GM12865 (cell line): ENCODE results near the gene CTSE.
"Not testable (repeated sequence)": the region's sequence is repeated elsewhere in the genome, so short reads cannot be mapped to it uniquely, and the experiment has no call there.

Source experiments
- DNase-seq: peaks from one replicate; pipeline ENCODE4 v3.0.0; 2010; ENCODE audit warnings: low read depth
- H3K4me3 ChIP-seq: 2 replicates; pipeline ENCODE4 v1.5.1; 2011; ENCODE audit warnings: mild to moderate bottlenecking, low read depth, low read length, control low read depth
- TF ChIP-seq, protein P1 (sequence below): IDR thresholded peaks from 2 replicates; pipeline ENCODE4 v1.5.1; 2011; ENCODE audit warnings: low read length, control low read depth, low read depth, inconsistent platforms; ENCODE audit not compliant: insufficient read depth; ENCODE audit errors: missing control alignments

The CTSE gene

GRCh38 chr1:206062464-206062863 lies 38.8 kb upstream of the CTSE start:
- no peak overlapping the region for H3K4me3 ChIP-seq
- DNase-seq = no peak
- TF ChIP-seq, protein P1, sequence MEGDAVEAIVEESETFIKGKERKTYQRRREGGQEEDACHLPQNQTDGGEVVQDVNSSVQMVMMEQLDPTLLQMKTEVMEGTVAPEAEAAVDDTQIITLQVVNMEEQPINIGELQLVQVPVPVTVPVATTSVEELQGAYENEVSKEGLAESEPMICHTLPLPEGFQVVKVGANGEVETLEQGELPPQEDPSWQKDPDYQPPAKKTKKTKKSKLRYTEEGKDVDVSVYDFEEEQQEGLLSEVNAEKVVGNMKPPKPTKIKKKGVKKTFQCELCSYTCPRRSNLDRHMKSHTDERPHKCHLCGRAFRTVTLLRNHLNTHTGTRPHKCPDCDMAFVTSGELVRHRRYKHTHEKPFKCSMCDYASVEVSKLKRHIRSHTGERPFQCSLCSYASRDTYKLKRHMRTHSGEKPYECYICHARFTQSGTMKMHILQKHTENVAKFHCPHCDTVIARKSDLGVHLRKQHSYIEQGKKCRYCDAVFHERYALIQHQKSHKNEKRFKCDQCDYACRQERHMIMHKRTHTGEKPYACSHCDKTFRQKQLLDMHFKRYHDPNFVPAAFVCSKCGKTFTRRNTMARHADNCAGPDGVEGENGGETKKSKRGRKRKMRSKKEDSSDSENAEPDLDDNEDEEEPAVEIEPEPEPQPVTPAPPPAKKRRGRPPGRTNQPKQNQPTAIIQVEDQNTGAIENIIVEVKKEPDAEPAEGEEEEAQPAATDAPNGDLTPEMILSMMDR = no peak

GRCh38 chr1:206060844-206061243 lies 37.1 kb upstream of the CTSE start:
- H3K4me3 ChIP-seq = no peak overlapping the region
- TF ChIP-seq, protein P1 = no peak
- DNase-seq = no peak

- no peak for DNase-seq
- no peak overlapping the region for H3K4me3 ChIP-seq
Observed at GRCh38 chr1:206059355-206059915, 35.7 kb upstream of the CTSE start.

DNA sequence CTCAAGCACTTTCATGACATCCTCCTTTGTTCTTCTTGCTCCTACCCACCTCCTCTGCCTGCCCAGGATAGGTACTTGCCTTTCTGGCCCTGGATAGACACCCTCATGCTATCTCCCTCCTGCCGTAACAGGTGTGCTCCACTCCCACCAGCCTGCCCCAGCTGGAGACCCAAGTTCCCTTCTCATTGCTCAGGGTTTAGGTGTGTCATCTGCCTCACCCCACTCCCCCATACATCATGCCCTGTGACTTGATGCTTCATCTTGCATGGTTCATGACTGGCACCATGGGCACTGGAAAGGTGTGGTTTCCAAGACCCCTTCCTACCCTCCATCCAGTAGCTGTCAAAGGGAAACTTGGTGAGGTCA lies 35.2 kb upstream of the CTSE start:
- TF ChIP-seq, protein P1 = no peak
- no peak overlapping the region for H3K4me3 ChIP-seq
- DNase-seq = no peak

More at GRCh38 chr1:206059355-206059915, 35.7 kb upstream of the CTSE start:
- TF ChIP-seq, protein P1 = no peak

DNA sequence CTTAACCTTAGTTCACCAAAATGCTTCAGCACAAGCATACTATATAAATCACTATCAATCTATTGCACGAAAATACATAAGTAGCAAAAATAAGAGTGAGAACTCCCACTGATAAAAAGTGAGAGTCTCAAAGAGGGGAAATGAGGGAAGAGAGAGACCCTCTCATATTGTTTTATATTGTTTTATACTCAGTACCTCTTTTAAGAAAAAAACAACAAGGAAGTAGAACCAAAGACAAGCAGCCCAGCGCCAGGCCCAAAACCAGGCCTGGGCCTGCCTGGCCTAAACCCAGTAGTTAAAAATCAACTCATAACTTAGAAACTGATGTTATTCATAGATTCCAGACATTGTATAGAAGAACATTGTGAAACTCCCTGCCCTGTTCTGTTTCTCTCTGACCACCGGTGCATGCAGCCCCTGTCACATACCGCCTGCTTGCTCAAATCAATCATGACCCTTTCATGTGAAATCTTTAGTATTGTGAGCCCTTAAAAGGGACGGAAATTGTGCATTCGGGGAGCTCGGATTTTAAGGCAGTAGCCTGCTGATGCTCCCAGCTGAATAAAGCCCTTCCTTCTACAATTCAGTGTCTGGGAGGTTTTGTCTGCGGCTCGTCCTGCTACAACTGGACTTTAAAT lies 34.7 kb upstream of the CTSE start:
- H3K4me3 ChIP-seq = peak overlapping the region; percentile 89

DNA sequence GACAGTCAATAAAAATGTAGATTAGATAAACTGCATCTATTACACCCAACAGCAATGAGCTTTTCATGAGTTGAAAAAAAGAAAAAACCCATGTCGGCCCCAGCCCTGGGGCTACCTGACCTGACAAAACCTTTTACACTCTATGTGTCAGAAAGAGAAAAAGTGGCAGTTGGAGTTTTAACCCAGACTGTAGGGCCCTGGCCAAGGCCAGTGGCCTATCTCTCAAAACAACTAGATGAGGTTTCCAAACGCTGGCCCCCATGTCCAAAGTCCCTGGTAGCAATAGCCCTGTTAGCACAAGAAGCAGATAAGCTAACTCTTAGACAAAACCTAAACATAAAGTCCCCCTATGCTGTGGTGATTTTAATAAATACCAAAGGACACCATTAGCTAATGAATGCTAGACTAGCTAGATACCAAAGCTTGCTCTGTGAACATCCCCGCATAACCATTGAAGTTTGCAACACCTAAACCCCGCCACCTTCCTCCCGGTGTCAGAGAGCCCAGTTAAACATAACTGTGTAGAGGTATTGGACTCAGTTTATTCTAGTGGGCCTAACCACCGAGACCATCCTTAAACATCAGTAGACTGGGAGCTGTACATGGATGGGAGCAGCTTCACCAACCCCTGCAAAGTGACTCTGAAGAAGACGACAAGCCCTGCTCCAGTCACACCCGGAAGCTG lies 32.1 kb upstream of the CTSE start:
- DNase-seq = not testable (repeated sequence)
- peak overlapping the region; percentile 89 for H3K4me3 ChIP-seq

More for the DNA sequence above, 34.7 kb upstream of the CTSE start:
- not testable (repeated sequence) for DNase-seq

DNA sequence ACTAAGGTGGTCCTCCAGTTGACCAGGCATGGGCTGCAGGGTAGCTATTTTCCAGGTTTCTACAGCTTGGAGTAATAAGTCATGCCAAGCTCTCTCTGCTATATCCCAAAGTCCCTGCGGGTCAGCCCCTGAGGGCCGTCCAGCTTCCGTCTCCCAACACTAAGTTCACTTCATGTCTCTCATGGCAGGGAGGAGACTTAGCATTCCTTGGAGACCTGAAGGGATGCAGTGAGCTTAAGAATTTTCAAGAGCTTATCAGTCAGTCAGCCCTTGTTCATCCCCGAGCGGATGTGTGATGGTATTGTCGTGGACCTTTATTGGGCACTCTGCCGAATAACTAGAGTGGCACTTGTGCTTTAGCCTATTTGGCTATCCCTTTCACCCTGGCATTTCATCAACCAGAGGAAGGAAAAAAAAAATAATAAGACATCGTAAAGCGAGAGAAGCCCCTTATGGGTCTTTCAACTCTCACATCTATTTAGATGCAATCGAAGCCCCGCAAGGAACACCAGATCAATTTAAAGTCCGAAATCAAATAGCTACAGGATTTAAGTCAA lies 31.5 kb upstream of the CTSE start:
- H3K4me3 ChIP-seq = peak overlapping the region; percentile 89
- peak; percentile 60 for DNase-seq

GRCh38 chr1:206053616-206054015 lies 29.9 kb upstream of the CTSE start:
- H3K4me3 ChIP-seq = peak overlapping the region; percentile 89
- DNase-seq = peak; percentile 69

- DNase-seq = peak; percentile 88
Observed at GRCh38 chr1:206052919-206053610, 29.4 kb upstream of the CTSE start, which contains the start of gene RHEX. Gene RHEX (plus strand): TSS chr1:206053173. CDS start chr1:206097829, 44,656 bp downstream.

GRCh38 chr1:206052231-206052865 lies 28.7 kb upstream of the CTSE start:
- DNase-seq = peak; percentile 49
- H3K4me3 ChIP-seq = peak overlapping the region; percentile 89

More at GRCh38 chr1:206052919-206053610, 29.4 kb upstream of the CTSE start, which contains the start of gene RHEX:
- H3K4me3 ChIP-seq = peak within 1 kb of the TSS; percentile 89
